K562 (cell line): ENCODE results near the gene RUNX3. TPM values are rescaled to one million over a fixed set of nuclear protein-coding genes. Genes with fewer than 3 reads are reported as not detected.

Experiments used
- ARID1B ChIP-seq: fragments of 450-650 bp; IDR thresholded peaks from 2 replicates; pipeline ENCODE4 v1.6.1; 2016; ENCODE audit warnings: antibody characterized with exemption, mild to moderate bottlenecking, inconsistent platforms
- ARID2 ChIP-seq: fragments of 450-650 bp; IDR thresholded peaks from 2 replicates; pipeline ENCODE4 v1.6.1; 2017; ENCODE audit warnings: antibody characterized with exemption, mild to moderate bottlenecking
- BHLHE40 ChIP-seq: IDR thresholded peaks from 2 replicates; pipeline ENCODE4 v1.6.1; 2011; ENCODE audit warnings: low read length, improper control_type of control experiment
- DEAF1 ChIP-seq: fragments of 450-650 bp; formaldehyde crosslinking; IDR thresholded peaks from 2 replicates; pipeline ENCODE4 v1.4.0; 2020; ENCODE audit warnings: mild to moderate bottlenecking, moderate library complexity
- ELF2 ChIP-seq: fragments of 250-450 bp; sonication (Bioruptor Pico); IDR thresholded peaks from 2 replicates; pipeline ENCODE4 v1.5.0; 2021; ENCODE audit warnings: mild to moderate bottlenecking
- FOXK1 ChIP-seq: sonication (generic); formaldehyde crosslinking; IDR thresholded peaks from 2 replicates; pipeline ENCODE4 v1.8.0; 2022; ENCODE audit warnings: missing genetic modification reagents, mild to moderate bottlenecking, borderline replicate concordance
- FOXM1 ChIP-seq, 2 experiments: fragments of 450-650 bp in 1 of 2; sonication (generic) in 1 of 2; formaldehyde crosslinking in 1 of 2; IDR thresholded peaks; 2 replicates each; pipeline versions ENCODE4 v1.6.1 to v1.9.0; 2017 to 2022; ENCODE audit warnings: low read depth in 2 of 2, mild to moderate bottlenecking in 2 of 2, missing genetic modification reagents in 1 of 2, moderate library complexity in 1 of 2
- KAT7 ChIP-seq: sonication (generic); formaldehyde crosslinking; IDR thresholded peaks from 2 replicates; pipeline ENCODE4 v1.8.0; 2022; ENCODE audit warnings: missing genetic modification reagents, mild to moderate bottlenecking, borderline replicate concordance
- KDM5B ChIP-seq: fragments of 200-600 bp; sonication (generic); IDR thresholded peaks from 2 replicates; pipeline ENCODE4 v1.6.1; 2012; ENCODE audit warnings: low read depth, mild to moderate bottlenecking, moderate library complexity, low read length, control low read depth, inconsistent platforms; ENCODE audit not compliant: insufficient replicate concordance
- LCOR ChIP-seq: sonication (generic); formaldehyde crosslinking; IDR thresholded peaks from 2 replicates; pipeline ENCODE4 v1.8.0; 2022; ENCODE audit warnings: mild to moderate bottlenecking, missing genetic modification reagents
- MYC ChIP-seq, 2 experiments: fragments of 250-450 bp in 1 of 2; sonication (Bioruptor Pico) in 1 of 2; IDR thresholded peaks; 2 replicates each; pipeline versions ENCODE4 v1.5.1 to v1.6.1; 2012 to 2021; ENCODE audit warnings: low read depth in 2 of 2, borderline replicate concordance in 1 of 2, improper control_type of control experiment in 1 of 2, low read length in 1 of 2, mild to moderate bottlenecking in 1 of 2, moderate library complexity in 1 of 2
- NCOA2 ChIP-seq, 2 experiments: fragments of 450-650 bp; IDR thresholded peaks; 2 replicates each; pipeline ENCODE4 v1.6.1; 2018; ENCODE audit warnings: mild to moderate bottlenecking in 2 of 2, moderate library complexity in 1 of 2; ENCODE audit not compliant: partially characterized antibody in 2 of 2
- NCOR1 ChIP-seq: fragments of 450-650 bp; IDR thresholded peaks from 2 replicates; pipeline ENCODE4 v1.6.1; 2016; ENCODE audit warnings: mild to moderate bottlenecking, moderate library complexity
- NEUROD1 ChIP-seq: fragments of 150-350 bp; IDR thresholded peaks from 2 replicates; pipeline ENCODE4 v1.6.1; 2014; ENCODE audit warnings: borderline replicate concordance, low read length, low read depth; ENCODE audit not compliant: partially characterized antibody
- NR4A1 ChIP-seq, 2 experiments: fragments of 250-450 bp in 1 of 2; fragments of 450-650 bp in 1 of 2; sonication (Bioruptor Pico) in 1 of 2; IDR thresholded peaks; 2 replicates each; pipeline versions ENCODE4 v1.4.0 to v1.6.1; 2016 to 2020; ENCODE audit warnings: mild to moderate bottlenecking in 2 of 2, missing compliant biosample characterization in 1 of 2, missing genetic modification characterization in 1 of 2, moderate library complexity in 1 of 2
- PCBP1 ChIP-seq: fragments of 200-400 bp; formaldehyde crosslinking; IDR thresholded peaks from 2 replicates; pipeline ENCODE4 v1.6.1; 2018; ENCODE audit warnings: mild to moderate bottlenecking, low read depth, low read length; ENCODE audit not compliant: poor library complexity, severe bottlenecking
- RAD21 ChIP-seq, 2 experiments: fragments of 250-450 bp in 1 of 2; fragments of 450-650 bp in 1 of 2; sonication (Bioruptor Pico) in 1 of 2; formaldehyde crosslinking in 1 of 2; IDR thresholded peaks in 1 of 2; conservative IDR thresholded peaks in 1 of 2; 2 replicates each; pipeline versions ENCODE4 v1.4.0 to v1.8.0; 2020 to 2022; ENCODE audit warnings: mild to moderate bottlenecking in 2 of 2, moderate library complexity in 1 of 2
- SMC3 ChIP-seq: conservative IDR thresholded peaks from 2 replicates; pipeline ENCODE4 v1.6.1; 2011; ENCODE audit warnings: low read depth, low read length, improper control_type of control experiment; ENCODE audit not compliant: insufficient read depth
- SNRNP70 ChIP-seq: fragments of 200-400 bp; formaldehyde crosslinking; optimal IDR thresholded peaks from 2 replicates; pipeline ENCODE3; 2017; ENCODE audit warnings: low read depth, low read length
- SPI1 ChIP-seq: IDR thresholded peaks from 2 replicates; pipeline ENCODE4 v1.6.1; 2011; ENCODE audit warnings: low read depth, low read length, control low read depth, borderline replicate concordance
- U2AF2 ChIP-seq: fragments of 200-400 bp; formaldehyde crosslinking; optimal IDR thresholded peaks from 2 replicates; pipeline ENCODE3; 2017; ENCODE audit warnings: low read depth, mild to moderate bottlenecking, low read length
- ZBTB7A ChIP-seq: IDR thresholded peaks from 2 replicates; pipeline ENCODE4 v1.6.1; 2011; ENCODE audit warnings: low read depth, mild to moderate bottlenecking, low read length, moderate library complexity, borderline replicate concordance; ENCODE audit not compliant: control insufficient read depth
- ZNF586 ChIP-seq: fragments of 450-650 bp; formaldehyde crosslinking; conservative IDR thresholded peaks from 2 replicates; pipeline ENCODE4 v1.4.0; 2020; ENCODE audit warnings: mild to moderate bottlenecking, moderate library complexity
- polyA plus RNA-seq, 8 experiments: library from polyadenylated mRNA; depleted of rRNA in 4 of 8; stranded (reverse) in 5 of 8; unstranded in 3 of 8; fragments of >200 nt; fragmentation: Nextera tagmentation in 2 of 8; fragmentation: Illumina TruSeq in 1 of 8; extraction: Ambion mirVana in 2 of 8; extraction: Trizol in 1 of 8; gene quantifications; 2 replicates each; pipeline versions ENCODE4 v1.2.1 to v1.2.3, GENCODE V29; 2011 to 2014; ENCODE audit warnings: inconsistent platforms in 1 of 8, missing spikeins in 1 of 8
- total RNA-seq, 7 experiments: library from RNA; depleted of rRNA in 6 of 7; stranded (reverse); fragments of >200 nt in 6 of 7; fragmentation: Illumina TruSeq in 2 of 7; extraction: Trizol in 2 of 7; gene quantifications; 2 replicates each; pipeline versions ENCODE4 v1.2.1 to v1.2.3, GENCODE V29; 2011 to 2021; ENCODE audit warnings: low replicate concordance in 1 of 7
- TF ChIP-seq, protein P1 (sequence below): fragments of 450-650 bp; IDR thresholded peaks from 2 replicates; pipeline ENCODE4 v1.7.0; 2016; ENCODE audit warnings: borderline replicate concordance

Gene RUNX3
- total and polyA plus RNA-seq, 9 of the 15 experiments (the other 6 are each of a cell fraction or from before 2014, with no cell fraction given): 0.01 to 0.64 (median 0.09) TPM

DNA sequence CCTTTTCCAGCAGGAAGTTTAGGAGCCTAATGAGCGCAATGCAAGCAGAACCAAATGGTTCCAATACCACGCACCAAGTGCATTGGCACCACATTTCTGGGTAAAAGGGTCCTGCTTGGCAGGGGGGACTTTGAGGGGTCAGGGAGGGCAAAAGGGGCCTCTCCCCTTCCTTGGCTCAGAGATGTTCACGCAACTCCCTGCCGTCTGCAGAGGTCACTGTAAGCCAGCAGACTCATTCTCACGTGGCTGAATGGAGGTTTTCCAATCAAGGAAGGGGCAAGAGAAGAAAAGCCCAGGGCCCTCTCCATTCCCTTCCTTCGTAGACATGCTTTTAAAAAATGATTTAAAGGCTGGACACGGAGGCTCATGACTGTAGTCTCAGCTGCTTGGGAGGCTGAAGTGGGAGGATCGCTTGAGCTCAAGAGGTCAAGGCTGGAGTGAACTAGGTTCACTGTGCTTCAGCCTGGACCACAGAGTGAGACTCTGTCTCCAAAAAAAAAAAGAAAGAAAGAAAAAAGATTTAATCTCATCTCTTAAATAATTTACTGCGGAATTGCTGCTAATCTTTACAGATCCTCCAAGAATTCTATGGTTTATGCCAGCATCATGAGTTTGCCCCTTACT, 80.3 kb downstream of the RUNX3 start (continued):
- TF ChIP-seq BHLHE40 (peak; percentile 77), SNRNP70 (no peak), NR4A1 (CRISPR knock-in tag; IDR thresholded peaks at IDR 0.05) (no peak), NR4A1 (tag; IDR thresholded peaks at IDR 0.05) (no peak), NEUROD1 (no peak), NCOA2 (IDR thresholded peaks at IDR 0.05; ENCODE audit: partially characterized antibody in 2 of 2) (no peak), DEAF1 (CRISPR knock-in tag) (peak; percentile 60; the same call in 1 of the 2 replicates), PCBP1 (no peak), KAT7 (CRISPR knock-in tag) (no peak), NCOR1 (no peak), SMC3 (0 out of 2 replicates have a peak, but pooled peaks have one; percentile 28), SPI1 (no peak), MYC (IDR thresholded peaks at IDR 0.05; ENCODE audit: low read depth, low read length) (peak; percentile 71), MYC (CRISPR knock-in tag; IDR thresholded peaks at IDR 0.05; ENCODE audit: borderline replicate concordance, low read depth) (no peak), KDM5B (no peak), ARID2 (0 out of 2 replicates have a peak, but pooled peaks have one; percentile 17), FOXK1 (CRISPR knock-in tag) (no peak), ZNF586 (no peak), U2AF2 (no peak), ARID1B (no peak), ZBTB7A (peak; percentile 72; the same call in 1 of the 2 replicates), FOXM1 (IDR thresholded peaks at IDR 0.05; ENCODE audit: low read depth) (no peak), FOXM1 (CRISPR knock-in tag; IDR thresholded peaks at IDR 0.05; ENCODE audit: low read depth) (no peak), ELF2 (CRISPR knock-in tag) (no peak), RAD21 (CRISPR knock-in tag; conservative IDR thresholded peaks at IDR 0.05 in 1 of 2, IDR thresholded peaks at IDR 0.05 in 1 of 2) (peak; percentile 75 to 82), LCOR (CRISPR knock-in tag) (no peak)
- TF ChIP-seq, protein P1, sequence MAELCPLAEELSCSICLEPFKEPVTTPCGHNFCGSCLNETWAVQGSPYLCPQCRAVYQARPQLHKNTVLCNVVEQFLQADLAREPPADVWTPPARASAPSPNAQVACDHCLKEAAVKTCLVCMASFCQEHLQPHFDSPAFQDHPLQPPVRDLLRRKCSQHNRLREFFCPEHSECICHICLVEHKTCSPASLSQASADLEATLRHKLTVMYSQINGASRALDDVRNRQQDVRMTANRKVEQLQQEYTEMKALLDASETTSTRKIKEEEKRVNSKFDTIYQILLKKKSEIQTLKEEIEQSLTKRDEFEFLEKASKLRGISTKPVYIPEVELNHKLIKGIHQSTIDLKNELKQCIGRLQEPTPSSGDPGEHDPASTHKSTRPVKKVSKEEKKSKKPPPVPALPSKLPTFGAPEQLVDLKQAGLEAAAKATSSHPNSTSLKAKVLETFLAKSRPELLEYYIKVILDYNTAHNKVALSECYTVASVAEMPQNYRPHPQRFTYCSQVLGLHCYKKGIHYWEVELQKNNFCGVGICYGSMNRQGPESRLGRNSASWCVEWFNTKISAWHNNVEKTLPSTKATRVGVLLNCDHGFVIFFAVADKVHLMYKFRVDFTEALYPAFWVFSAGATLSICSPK: no peak
